GM21447 (cell line): ENCODE measurements around the gene ZNF28.
"Not testable (repeated sequence)": the region's sequence is repeated elsewhere in the genome, so short reads cannot be mapped to it uniquely, and the experiment has no call there.

Experiments
- ATAC-seq: cut with Tn5 transposase; IDR thresholded peaks from one replicate; pipeline ENCODE4 v1.9.1; 2021; ENCODE audit not compliant: unreplicated experiment

Gene ZNF28

GRCh38 chr19:52782864-52783263 lies 38.6 kb downstream of the ZNF28 start:
- not testable (repeated sequence) for ATAC-seq

- ATAC-seq = no peak
Measured at GRCh38 chr19:52778811-52779210, 42.6 kb downstream of the ZNF28 start.

- ATAC-seq = not testable (repeated sequence)
Measured at GRCh38 chr19:52756447-52756846, 65.0 kb downstream of the ZNF28 start.

GRCh38 chr19:52749780-52750179 lies 71.7 kb downstream of the ZNF28 start:
- no peak for ATAC-seq

- ATAC-seq = no peak
Measured at GRCh38 chr19:52748336-52748950, 73.0 kb downstream of the ZNF28 start.
